Measurements from ENCODE around the gene NEK10. TPM values are rescaled to one million over a fixed set of nuclear protein-coding genes. Genes with fewer than 3 reads are reported as not detected.
A peak's percentile ranks its signal among the peaks of the same experiment; 100 is the strongest.
"Not testable (repeated sequence)": the region's sequence is repeated elsewhere in the genome, so short reads cannot be mapped to it uniquely, and the experiment has no call there.

The NEK10 gene, protein sequence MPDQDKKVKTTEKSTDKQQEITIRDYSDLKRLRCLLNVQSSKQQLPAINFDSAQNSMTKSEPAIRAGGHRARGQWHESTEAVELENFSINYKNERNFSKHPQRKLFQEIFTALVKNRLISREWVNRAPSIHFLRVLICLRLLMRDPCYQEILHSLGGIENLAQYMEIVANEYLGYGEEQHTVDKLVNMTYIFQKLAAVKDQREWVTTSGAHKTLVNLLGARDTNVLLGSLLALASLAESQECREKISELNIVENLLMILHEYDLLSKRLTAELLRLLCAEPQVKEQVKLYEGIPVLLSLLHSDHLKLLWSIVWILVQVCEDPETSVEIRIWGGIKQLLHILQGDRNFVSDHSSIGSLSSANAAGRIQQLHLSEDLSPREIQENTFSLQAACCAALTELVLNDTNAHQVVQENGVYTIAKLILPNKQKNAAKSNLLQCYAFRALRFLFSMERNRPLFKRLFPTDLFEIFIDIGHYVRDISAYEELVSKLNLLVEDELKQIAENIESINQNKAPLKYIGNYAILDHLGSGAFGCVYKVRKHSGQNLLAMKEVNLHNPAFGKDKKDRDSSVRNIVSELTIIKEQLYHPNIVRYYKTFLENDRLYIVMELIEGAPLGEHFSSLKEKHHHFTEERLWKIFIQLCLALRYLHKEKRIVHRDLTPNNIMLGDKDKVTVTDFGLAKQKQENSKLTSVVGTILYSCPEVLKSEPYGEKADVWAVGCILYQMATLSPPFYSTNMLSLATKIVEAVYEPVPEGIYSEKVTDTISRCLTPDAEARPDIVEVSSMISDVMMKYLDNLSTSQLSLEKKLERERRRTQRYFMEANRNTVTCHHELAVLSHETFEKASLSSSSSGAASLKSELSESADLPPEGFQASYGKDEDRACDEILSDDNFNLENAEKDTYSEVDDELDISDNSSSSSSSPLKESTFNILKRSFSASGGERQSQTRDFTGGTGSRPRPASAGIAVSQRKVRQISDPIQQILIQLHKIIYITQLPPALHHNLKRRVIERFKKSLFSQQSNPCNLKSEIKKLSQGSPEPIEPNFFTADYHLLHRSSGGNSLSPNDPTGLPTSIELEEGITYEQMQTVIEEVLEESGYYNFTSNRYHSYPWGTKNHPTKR
- 1 to 10 TPM in 2 of 4 donors, under 1 TPM in 2; 0.65 to 2.6 (median 1.2) TPM for total RNA-seq

DNA sequence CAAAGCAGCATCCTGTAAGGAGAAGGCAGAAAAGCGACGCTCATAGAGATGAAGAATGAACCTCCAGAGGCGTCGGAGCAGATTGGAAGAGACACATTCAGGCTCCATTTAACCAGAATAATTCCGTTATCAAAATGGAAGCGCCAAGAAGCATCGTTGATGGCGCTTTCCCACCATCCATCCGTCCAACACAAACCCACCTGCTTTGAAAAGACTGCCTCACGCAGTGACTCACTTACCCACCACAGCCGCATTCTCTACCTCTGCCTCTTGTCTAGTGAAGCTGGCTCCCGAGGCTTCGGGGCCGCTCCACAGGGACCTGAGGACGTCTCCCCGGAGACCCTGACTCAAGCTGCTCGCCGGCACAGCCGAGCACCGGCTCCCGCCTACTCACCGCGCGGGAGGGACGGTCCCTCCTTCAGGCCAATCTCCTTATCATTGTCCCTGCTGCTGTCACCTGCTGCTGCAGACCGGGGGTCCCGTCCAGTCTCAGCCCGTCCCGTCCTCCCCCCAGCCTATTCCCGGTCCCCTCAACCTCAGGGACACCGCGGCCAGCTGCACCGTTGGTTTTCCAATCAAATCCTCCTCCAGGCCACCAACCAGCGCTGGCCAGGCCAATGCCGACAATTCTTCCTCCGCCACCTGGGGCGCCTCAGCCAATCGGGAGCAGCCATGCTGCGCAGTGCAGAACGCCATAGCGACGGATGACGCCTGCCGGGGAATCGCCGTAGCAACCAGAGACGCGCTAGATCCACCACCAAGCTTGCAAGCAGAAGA is at the start of gene NEK10:
TSS of gene NEK10 (minus strand) at position 553 of the 777 bp plus-strand sequence. CDS start 16,501 bp downstream, outside the sequence.
- TF ChIP-seq, protein P1, sequence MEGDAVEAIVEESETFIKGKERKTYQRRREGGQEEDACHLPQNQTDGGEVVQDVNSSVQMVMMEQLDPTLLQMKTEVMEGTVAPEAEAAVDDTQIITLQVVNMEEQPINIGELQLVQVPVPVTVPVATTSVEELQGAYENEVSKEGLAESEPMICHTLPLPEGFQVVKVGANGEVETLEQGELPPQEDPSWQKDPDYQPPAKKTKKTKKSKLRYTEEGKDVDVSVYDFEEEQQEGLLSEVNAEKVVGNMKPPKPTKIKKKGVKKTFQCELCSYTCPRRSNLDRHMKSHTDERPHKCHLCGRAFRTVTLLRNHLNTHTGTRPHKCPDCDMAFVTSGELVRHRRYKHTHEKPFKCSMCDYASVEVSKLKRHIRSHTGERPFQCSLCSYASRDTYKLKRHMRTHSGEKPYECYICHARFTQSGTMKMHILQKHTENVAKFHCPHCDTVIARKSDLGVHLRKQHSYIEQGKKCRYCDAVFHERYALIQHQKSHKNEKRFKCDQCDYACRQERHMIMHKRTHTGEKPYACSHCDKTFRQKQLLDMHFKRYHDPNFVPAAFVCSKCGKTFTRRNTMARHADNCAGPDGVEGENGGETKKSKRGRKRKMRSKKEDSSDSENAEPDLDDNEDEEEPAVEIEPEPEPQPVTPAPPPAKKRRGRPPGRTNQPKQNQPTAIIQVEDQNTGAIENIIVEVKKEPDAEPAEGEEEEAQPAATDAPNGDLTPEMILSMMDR (IDR thresholded peaks at IDR 0.05) = no peak
- DNase-seq (ENCODE audit: low spot score) (peak; percentile 68), ATAC-seq (ENCODE audit: low FRiP score) (peak; percentile 98)

DNA sequence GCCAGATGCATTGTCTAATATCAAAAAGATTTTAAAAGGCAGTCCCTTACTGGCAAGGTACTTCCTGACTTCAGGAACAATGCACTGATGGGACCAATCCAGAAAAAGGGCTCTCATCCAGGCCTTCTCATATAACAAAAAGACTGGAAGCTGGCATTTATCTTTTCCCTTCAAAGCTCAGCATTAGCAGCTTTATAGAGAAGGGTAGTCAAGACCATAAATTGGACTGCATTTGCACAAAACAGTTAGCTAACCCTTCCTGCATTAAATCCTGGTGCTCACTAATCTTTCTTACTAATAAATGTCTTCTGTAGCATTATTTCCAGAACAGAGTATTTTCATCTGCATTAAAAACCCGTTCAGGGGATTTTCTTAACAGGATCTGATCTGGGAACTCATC is 46.0 kb upstream of the NEK10 start:
- ATAC-seq (ENCODE audit: low FRiP score) = no peak
- TF ChIP-seq, protein P1 (IDR thresholded peaks at IDR 0.05) = no peak
- DNase-seq (ENCODE audit: low spot score) = no peak

DNA sequence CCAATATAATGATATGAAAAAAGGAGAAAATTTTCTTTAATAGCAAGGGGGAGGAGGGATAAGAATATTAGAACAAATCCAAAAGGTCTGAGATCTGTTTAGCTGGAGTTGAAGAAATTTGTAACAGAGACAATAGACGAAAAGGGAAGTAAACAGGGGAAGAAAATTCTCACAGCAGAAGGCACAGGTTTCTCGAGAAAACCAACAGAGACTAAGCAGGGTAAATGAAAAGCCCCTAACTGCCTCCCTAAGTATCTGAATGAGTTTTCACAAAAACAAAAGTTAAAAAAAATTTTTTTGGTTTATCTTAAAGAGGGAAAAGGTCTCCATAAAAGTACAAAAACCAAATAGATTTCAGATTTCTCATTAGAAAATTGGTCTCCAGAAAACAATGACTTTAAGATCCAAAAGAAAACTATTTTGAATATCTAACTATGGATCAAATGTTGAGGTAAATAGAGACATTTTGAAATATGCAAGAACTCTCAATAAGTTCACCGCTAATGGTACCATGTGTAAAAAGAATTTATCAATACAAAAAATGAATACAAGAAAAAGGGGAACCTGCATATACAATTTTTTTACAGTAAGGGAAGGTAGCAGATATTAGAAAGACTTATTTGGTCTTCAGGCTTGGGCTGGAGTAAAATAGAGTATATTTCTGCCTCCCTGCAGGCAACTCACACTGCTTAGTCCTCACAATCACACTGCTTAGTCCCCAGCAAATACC is 23.9 kb upstream of the NEK10 start:
- ATAC-seq (ENCODE audit: low FRiP score) (no peak), DNase-seq (ENCODE audit: low spot score) (no peak)
- TF ChIP-seq, protein P1 (IDR thresholded peaks at IDR 0.05) = no peak

DNA sequence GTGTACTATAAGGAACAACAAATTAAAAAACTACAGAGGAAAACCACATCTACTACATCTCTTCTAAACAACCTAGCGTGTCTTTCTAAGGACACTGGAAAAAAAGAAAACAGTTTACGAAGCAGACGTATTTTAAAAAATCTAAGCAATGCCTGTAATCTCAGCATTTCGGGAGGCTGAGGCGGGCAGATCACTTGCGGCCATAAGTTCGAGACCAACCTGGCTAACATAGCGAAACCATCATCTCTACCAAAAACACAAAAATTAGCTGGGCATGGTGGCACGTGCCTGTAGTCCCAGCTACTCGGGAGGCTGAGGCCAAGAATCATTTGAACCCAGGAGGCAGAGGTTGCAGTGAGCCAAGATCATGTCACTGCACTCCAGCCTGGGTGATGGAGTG is 23.2 kb upstream of the NEK10 start:
- not testable (repeated sequence) for ATAC-seq (ENCODE audit: low FRiP score); DNase-seq (ENCODE audit: low spot score)

DNA sequence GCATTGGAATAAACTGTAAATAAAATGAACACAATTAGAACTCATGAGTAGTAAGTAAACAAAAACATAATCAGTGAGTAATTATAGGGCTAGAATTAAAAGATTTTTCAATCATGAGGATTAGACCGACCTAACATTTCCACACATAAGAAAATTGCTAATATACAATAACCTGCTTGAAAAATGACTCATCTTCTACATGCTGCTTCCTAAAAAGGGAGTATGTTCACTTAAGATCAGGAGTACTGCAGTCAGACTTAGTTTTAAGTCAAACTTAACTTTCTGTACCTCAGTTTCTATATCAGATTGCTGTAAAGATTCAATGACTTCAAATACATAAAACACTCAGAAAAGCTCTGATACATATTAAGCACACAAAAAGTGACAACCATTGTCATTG is 22.6 kb upstream of the NEK10 start:
- DNase-seq (ENCODE audit: low spot score) = no peak
- no peak for ATAC-seq (ENCODE audit: low FRiP score)
- TF ChIP-seq, protein P1 (IDR thresholded peaks at IDR 0.05) = no peak

DNA sequence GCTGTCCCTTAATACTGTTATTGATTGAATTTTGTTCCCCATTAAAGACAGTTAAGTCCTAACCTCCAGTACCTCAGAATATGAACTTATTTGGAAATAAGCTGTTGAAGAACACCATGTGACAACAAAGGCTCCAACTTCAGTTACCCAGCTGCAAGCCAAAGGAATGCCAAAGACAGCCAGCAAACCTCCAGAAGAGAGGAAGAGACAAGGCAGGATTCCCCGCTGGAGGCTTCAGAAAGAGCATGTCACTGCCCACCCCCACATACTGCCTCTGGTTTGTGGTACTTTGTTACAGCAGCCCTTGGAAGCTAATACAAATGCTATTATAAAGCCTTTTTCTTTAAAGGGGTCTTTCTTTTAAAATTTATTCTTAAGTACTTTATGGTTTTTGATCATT is 18.4 kb upstream of the NEK10 start:
- ATAC-seq (ENCODE audit: low FRiP score) (no peak), DNase-seq (ENCODE audit: low spot score) (no peak)
- TF ChIP-seq, protein P1 (IDR thresholded peaks at IDR 0.05) = no peak
